GM12892 (cell line): Measurements from ENCODE around the gene KRTAP4-11.
"Not testable (repeated sequence)": the region's sequence is repeated elsewhere in the genome, so short reads cannot be mapped to it uniquely, and the experiment has no call there.

Experiments used
- POLR2A ChIP-seq: IDR thresholded peaks from 2 replicates; pipeline ENCODE4 v1.6.1; 2011; ENCODE audit warnings: low read depth, low read length, control low read depth
- POLR2AphosphoS5 ChIP-seq: IDR thresholded peaks from 2 replicates; pipeline ENCODE4 v1.6.1; 2011; ENCODE audit warnings: low read depth, low read length, control low read depth
- TAF1 ChIP-seq: IDR thresholded peaks from 2 replicates; pipeline ENCODE4 v1.6.1; 2011; ENCODE audit warnings: low read depth, mild to moderate bottlenecking, control low read depth, low read length, borderline replicate concordance

DNA sequence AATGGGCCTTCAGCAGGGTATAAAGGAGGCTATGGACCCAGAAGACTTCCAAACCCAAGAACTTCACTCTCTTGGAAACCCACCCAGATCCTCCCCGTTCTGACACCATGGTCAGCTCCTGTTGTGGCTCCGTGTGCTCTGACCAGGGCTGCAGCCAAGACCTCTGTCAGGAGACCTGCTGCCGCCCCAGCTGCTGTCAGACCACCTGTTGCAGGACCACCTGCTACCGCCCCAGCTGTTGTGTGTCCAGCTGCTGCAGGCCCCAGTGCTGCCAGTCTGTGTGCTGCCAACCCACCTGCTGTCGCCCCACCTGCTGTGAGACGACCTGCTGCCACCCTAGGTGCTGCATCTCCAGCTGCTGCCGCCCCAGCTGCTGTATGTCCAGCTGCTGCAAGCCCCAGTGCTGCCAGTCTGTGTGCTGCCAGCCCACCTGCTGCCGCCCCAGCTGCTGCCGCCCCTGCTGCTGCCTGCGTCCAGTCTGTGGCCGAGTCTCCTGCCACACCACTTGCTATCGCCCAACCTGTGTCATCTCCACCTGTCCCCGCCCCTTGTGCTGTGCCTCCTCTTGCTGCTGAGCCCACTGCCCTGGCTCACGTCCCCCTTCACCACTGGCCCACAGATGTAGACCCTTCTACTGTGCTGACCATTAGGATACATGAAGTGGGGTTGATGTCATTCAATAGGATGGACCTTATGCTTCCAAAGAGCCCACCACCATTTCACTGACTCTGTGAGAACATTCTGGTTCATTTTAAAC, 33.9 kb downstream of the KRTAP4-11 start, which contains the start of gene KRTAP4-7:
- not testable (repeated sequence) for TF ChIP-seq POLR2A, TAF1, POLR2AphosphoS5
